HCT116 (cell line): ENCODE results near the gene AP3D1. TPM values are rescaled to one million over a fixed set of nuclear protein-coding genes. Genes with fewer than 3 reads are reported as not detected.

Experiments used
- ATAC-seq: fragments of 200-7000 bp; cut with Tn5 transposase; 2 replicates; pipeline ENCODE4 v1.9.1; 2020; ENCODE audit warnings: mild to moderate bottlenecking, moderate library complexity
- BruUV-seq: library from RNA; stranded (reverse); fragments of 400-500 nt; replicated peaks from 2 replicates; lab custom pipeline; 2021; lab: Mats Ljungman, UMichigan
- CTCF ChIA-PET: fragments of 300-600 bp; sonication (Branson Sonifier 250); formaldehyde crosslinking; loops from one replicate; lab custom pipeline; 2021; ENCODE audit warnings: antibody characterized with exemption; lab: Charles Lee
- POLR2A ChIA-PET: fragments of 300-600, 350-600 bp; sonication (Branson Sonifier 250); formaldehyde crosslinking; loops from one replicate; lab custom pipeline; 2021; ENCODE audit warnings: antibody characterized with exemption; lab: Charles Lee
- RAD21 ChIA-PET, 2 experiments: fragments of 300-600 bp; sonication (Branson Sonifier 250); formaldehyde crosslinking; loops; one replicate each; lab custom pipeline; 2023; ENCODE audit warnings: low total read pairs in 2 of 2; ENCODE audit not compliant: uncharacterized antibody in 2 of 2, unreplicated experiment in 2 of 2, low non-redundant PET in 1 of 2; lab: Charles Lee
- DNase-seq: peaks from one replicate; pipeline ENCODE4 v3.0.0-alpha.2; 2010; ENCODE audit warnings: low read depth, low spot score
- H2AFZ ChIP-seq: fragments of 200-600 bp; shearing (Covaris generic), sonication (generic); 2 replicates; pipeline ENCODE4 v1.6.1; 2017; ENCODE audit warnings: low read depth, mixed run types, mixed read lengths, antibody characterized with exemption, low read length; ENCODE audit not compliant: poor library complexity, severe bottlenecking
- H3K27ac ChIP-seq: 2 replicates; pipeline ENCODE4 v1.5.1; 2012; ENCODE audit warnings: low read depth, low read length
- H3K27me3 ChIP-seq: fragments of 200-600 bp; sonication (generic); 2 replicates; pipeline ENCODE4 v1.6.1; 2016; ENCODE audit warnings: mixed run types, low read length, mixed read lengths; ENCODE audit not compliant: insufficient read depth
- H3K36me3 ChIP-seq, 2 experiments: fragments of 200-500 bp in 1 of 2; fragments of 200-600 bp in 1 of 2; sonication (Bioruptor generic) in 1 of 2; sonication (generic) in 1 of 2; 2 replicates each; pipeline versions ENCODE4 v1.5.1 to v1.6.1; 2014 to 2016; ENCODE audit warnings: low read length in 2 of 2, inconsistent platforms in 1 of 2, mixed read lengths in 1 of 2, mixed run types in 1 of 2; ENCODE audit not compliant: insufficient read depth in 2 of 2, control insufficient read depth in 1 of 2
- H3K4me1 ChIP-seq, 2 experiments: fragments of 200-600 bp in 1 of 2; sonication (generic) in 1 of 2; 2 replicates each; pipeline versions ENCODE4 v1.5.1 to v1.6.1; 2012 to 2017; ENCODE audit warnings: low read length in 2 of 2, inconsistent platforms in 1 of 2, mild to moderate bottlenecking in 1 of 2, mixed read lengths in 1 of 2, mixed run types in 1 of 2, moderate library complexity in 1 of 2; ENCODE audit not compliant: insufficient read depth in 2 of 2, control insufficient read depth in 1 of 2
- H3K4me2 ChIP-seq: fragments of 200-600 bp; sonication (generic); 2 replicates; pipeline ENCODE4 v1.6.1; 2017; ENCODE audit warnings: mixed run types, low read length, mixed read lengths
- H3K4me3 ChIP-seq, 2 experiments: fragments of 200-600 bp in 1 of 2; sonication (generic) in 1 of 2; replicated peaks in 1 of 2; 2 replicates each; pipeline ENCODE4 v1.5.1; 2011 to 2016; ENCODE audit warnings: low read length in 2 of 2, control low read depth in 1 of 2, low read depth in 1 of 2, mild to moderate bottlenecking in 1 of 2, mixed read lengths in 1 of 2, mixed run types in 1 of 2
- H3K79me2 ChIP-seq: fragments of 200-600 bp; sonication (generic); 2 replicates; pipeline ENCODE4 v1.6.1; 2017; ENCODE audit warnings: mild to moderate bottlenecking, mixed run types, low read length, moderate library complexity, mixed read lengths; ENCODE audit not compliant: insufficient read depth
- H3K9ac ChIP-seq: fragments of 200-600 bp; sonication (generic); 2 replicates; pipeline ENCODE4 v1.6.1; 2016; ENCODE audit warnings: low read length, mixed read lengths
- H3K9me2 ChIP-seq: fragments of 200-600 bp; sonication (generic), shearing (Covaris generic); 2 replicates; pipeline ENCODE4 v1.6.1; 2017; ENCODE audit warnings: mixed run types, mild to moderate bottlenecking, moderate library complexity; ENCODE audit not compliant: insufficient read depth
- H3K9me3 ChIP-seq, 2 experiments: fragments of 200-500 bp in 1 of 2; fragments of 200-600 bp in 1 of 2; sonication (Bioruptor generic) in 1 of 2; sonication (generic) in 1 of 2; 2 replicates each; pipeline ENCODE4 v1.6.1; 2014 to 2017; ENCODE audit warnings: low read length in 2 of 2, mixed read lengths in 2 of 2, inconsistent platforms in 1 of 2, low read depth in 1 of 2, mild to moderate bottlenecking in 1 of 2, mixed run types in 1 of 2, moderate library complexity in 1 of 2; ENCODE audit not compliant: control insufficient read depth in 1 of 2, insufficient read depth in 1 of 2
- H4K20me1 ChIP-seq: fragments of 200-600 bp; sonication (generic), shearing (Covaris generic); 2 replicates; pipeline ENCODE4 v1.6.1; 2017; ENCODE audit warnings: mixed run types, mild to moderate bottlenecking, moderate library complexity; ENCODE audit not compliant: insufficient read depth
- EGR1 ChIP-seq: IDR thresholded peaks from 2 replicates; pipeline ENCODE4 v1.6.1; 2012; ENCODE audit warnings: low read depth
- POLR2A ChIP-seq: IDR thresholded peaks from 2 replicates; pipeline ENCODE4 v1.7.0; 2011; ENCODE audit warnings: borderline replicate concordance; ENCODE audit not compliant: insufficient read depth, insufficient read length; ENCODE audit errors: extremely low read depth
- RAD21 ChIP-seq: IDR thresholded peaks from 2 replicates; pipeline ENCODE4 v1.6.1; 2012; ENCODE audit warnings: low read depth, mild to moderate bottlenecking
- SIN3A ChIP-seq: IDR thresholded peaks from 2 replicates; pipeline ENCODE4 v1.6.1; 2012; ENCODE audit warnings: low read depth
- ZFX ChIP-seq: fragments of 450-650 bp; IDR thresholded peaks from 2 replicates; pipeline ENCODE4 v1.6.1; 2017
- ZNF274 ChIP-seq: fragments of 200-500 bp; sonication (Bioruptor generic); IDR thresholded peaks from 2 replicates; pipeline ENCODE4 v1.6.1; 2014; ENCODE audit warnings: mild to moderate bottlenecking, low read depth, low read length, inconsistent platforms
- intact Hi-C: fragments of 100-400 bp; cut with micrococcal nuclease; formaldehyde crosslinking; loops from 2 replicates; pipeline ENCODE4 v1.10.0; 2022
- total RNA-seq: library from RNA; stranded (reverse); gene quantifications from one replicate; pipeline ENCODE4 v1.2.1, GENCODE V29; 2021; ENCODE audit not compliant: unreplicated experiment
- TF ChIP-seq, protein P1 (sequence below): IDR thresholded peaks from 2 replicates; pipeline ENCODE4 v1.6.1; 2012

Gene AP3D1
- total RNA-seq, 1 experiment from 2014 or later, result 137 TPM

DNA sequence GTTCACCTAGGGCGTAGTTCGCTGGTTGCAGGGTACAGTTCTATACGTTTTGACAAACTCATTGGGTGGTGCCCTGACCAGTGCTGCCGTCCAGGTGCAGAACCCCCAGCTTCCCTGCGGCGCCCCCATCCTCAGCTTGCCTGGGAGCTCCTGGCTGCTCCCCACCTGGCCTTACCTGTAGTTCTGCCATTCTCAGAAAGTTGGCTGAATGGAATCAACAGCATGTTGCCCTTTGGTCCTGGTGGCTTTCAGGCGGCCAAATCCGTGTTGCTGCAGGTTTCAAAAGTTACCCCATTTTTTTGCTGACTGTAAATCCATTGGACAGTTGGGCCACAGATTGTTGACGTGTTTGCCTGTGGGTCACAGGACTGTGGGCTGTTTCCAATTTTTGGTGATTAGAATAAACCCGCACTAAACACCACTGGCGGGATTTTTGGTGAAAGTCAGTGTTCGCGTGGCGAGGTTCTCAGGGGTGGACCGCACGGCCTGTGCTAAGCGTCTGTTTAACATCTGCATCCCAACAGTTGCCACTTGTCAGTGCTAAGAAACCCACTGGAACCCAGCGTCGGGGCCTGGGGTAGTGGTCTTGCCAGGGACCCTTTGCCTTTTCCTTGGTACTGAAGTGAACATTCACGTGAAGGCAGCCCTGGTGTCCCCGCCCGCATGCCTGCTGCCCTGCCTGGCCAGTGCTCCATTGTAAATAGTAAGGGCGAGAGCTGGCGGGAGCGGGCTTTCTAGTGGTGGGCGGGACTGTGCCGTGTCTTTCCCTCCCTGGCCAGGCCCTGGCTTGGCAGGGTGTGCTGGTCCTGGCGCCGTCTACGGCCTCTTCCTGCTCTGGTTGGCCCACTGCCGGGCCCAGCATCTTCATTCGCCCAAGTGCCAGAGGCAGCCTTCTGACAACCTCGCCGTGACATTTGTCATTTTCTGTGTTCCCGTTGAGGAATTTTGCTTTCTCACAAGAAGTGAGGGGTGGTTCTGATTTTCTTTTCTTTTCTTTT lies 15.7 kb upstream of the AP3D1 start (continued):
- no peak for TF ChIP-seq ZNF274
- TF ChIP-seq, protein P1, sequence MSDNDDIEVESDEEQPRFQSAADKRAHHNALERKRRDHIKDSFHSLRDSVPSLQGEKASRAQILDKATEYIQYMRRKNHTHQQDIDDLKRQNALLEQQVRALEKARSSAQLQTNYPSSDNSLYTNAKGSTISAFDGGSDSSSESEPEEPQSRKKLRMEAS, result no peak; the same call in 1 of the 2 replicates

DNA sequence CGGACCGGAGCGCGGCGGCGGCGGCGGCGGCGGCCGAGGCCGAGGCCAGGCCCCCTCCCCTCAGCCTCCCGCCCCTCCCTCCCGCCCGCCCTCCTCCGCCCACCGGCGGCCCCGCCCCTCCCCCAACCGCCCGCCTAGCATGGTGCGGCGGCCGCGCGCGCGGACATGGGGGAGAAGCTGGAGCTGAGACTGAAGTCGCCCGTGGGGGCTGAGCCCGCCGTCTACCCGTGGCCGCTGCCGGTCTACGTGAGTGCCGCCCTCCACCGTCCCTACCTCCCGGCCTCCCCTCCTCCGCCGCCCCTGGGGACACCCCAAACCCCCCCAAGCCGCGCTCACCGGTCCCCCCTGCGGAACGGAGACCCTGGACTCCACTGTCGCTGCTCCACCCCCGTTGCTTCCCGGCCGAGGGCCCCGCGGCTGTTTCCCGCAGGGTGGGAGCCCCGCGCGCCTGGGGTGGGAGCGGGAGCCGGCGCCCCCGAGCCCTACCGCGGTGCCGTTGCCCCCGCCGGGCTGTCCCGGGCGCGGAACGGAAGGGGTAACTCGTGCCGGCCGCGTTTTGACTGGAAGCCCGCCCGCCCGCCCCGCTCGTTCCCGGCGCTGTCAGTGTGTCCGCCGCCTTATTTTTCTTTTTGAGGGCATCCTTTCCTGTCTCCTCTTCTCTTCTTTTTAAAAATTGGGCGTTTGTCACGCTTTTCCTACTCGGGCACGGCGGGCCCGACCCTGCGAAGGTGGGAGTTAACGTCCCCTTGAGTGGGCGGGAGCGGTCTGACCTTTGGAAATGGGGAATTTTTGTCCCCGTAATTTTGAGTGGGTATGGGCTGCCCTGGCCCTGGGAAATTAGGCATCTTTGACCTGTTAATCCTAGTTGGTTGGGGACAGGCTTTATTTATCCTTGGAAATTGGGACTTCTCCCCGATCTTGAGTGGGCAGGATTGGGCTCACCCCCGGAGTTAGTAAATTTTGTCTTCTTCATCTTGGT lies 12.9 kb upstream of the AP3D1 start:
- H3K27me3 ChIP-seq, result no peaks in the 10 kb centered on the region
- ChIA-PET CTCF (no interaction called here), RAD21 (interaction anchor here in 1 of 2 experiments (0.6 kb wide), 1 partner anchor 144 kb away, joined by 3 read pairs; no protein-coding TSS in a partner anchor), POLR2A (interaction anchor here (0.6 kb wide), 1 partner anchor 9 kb away, joined by 5 read pairs; no protein-coding TSS in a partner anchor)
- peaks cover 64 to 77% of the 10 kb centered on the region in 2 experiments for H3K4me1 ChIP-seq
- H3K4me3 ChIP-seq, result peak overlapping the region; percentile 77 to 87
- TSS peak; percentile 59 for BruUV-seq
- peak overlapping the region; percentile 99 for H3K9ac ChIP-seq
- no peak for DNase-seq
- TF ChIP-seq SIN3A, result no peak
- no peak for TF ChIP-seq RAD21
- 0 out of 2 replicates have a peak, but pooled peaks have one; percentile 26 for TF ChIP-seq ZFX
- TF ChIP-seq POLR2A, result no peak
- no peak for TF ChIP-seq EGR1
- H3K79me2 ChIP-seq, result peaks cover 52% of the 10 kb centered on the region
- ATAC-seq, result no peak
- intact Hi-C loops, result loop anchor here (5.0 to 10.0 kb wide), 2 partner anchors 73 to 300 kb away; partner anchors contain the start of genes PLEKHJ1 and SF3A2
- H3K4me2 ChIP-seq, result peak overlapping the region; percentile 89
- peak overlapping the region; percentile 99 for H3K27ac ChIP-seq
- H2AFZ ChIP-seq, result no peak overlapping the region
- no peaks in the 10 kb centered on the region; a peak in 1 of 4 replicates for H3K36me3 ChIP-seq
- no peaks in the 10 kb centered on the region for H3K9me2 ChIP-seq
- H4K20me1 ChIP-seq, result peaks cover 3% of the 10 kb centered on the region; the same call in 1 of the 2 replicates
- H3K9me3 ChIP-seq, result no peaks in the 10 kb centered on the region
